ENCODE data around the gene MIR17HG.
"Not testable (repeated sequence)": the region's sequence is repeated elsewhere in the genome, so short reads cannot be mapped to it uniquely, and the experiment has no call there.

Gene MIR17HG

DNA sequence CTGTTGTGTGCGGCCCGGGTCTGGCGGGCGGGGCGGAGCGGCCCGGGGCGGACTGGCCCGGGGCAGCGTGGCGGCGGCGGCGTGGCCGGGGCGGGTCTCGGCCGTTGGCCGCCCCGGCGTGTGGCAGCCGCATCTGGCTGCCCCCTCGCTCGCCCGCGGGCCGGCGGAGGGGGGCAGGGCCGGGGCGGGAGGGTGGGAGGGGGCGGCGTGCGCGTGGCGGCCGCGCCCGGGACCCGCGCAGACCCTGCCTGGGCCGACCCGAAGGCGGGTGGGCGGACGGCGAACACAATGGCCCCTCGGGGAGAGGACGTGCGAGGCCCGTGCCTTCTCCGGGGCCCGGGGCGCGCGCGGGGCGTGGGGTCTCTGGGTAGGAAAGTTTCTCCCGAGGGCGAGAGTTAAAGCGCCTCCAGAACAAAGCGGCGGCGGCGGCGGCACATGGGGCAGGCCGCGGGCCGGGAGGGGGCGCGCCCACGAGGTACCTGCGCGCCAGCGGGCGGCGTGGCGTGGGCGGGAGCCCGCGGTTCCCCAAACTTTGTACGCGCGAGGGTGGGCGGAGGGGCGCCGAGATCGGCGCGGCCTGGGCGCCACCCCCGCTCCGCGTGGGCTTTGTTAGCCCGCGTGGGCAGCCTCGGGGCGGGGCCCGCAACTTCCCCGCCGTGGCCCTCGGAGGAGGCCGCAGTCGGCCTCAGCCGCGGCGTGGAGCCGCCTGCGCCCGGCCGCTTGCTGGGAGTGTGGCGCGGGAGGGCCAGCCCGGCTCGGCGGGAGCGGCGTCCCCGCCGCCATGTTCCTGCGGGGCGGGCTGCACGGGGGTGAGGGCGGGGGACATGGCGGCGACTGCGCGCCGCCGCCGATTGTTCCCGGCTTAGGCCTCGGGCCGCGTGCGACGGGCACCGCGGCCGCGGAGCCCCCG lies 764 bp downstream of the MIR17HG start:
- no peak for DNase-seq

DNA sequence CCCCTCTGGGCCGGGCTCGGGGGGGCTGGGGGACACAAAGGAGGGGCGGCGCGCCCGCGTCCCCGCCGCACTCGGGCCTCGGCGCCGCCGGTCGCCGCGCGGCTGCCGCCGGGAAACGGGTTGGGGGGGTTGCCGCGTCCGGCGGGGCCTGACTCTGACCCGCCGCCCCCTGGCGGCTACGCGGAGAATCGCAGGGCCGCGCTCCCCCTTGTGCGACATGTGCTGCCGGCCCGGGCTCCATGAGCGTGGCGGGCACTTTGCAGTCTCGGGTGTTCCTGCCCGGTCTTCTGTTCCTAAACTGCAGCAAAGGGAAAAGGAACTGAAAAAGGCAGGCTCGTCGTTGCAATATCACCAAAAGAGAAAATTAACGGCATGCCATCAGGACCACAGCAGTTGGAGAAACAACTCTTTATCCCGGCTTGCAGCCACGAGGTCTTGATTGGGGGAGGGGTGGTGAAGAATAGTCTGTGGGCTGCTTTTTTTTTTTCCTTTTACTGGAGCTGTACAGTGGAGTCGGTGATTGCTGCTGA lies 1.5 kb downstream of the MIR17HG start:
- peak; percentile 59 to 80 for DNase-seq

DNA sequence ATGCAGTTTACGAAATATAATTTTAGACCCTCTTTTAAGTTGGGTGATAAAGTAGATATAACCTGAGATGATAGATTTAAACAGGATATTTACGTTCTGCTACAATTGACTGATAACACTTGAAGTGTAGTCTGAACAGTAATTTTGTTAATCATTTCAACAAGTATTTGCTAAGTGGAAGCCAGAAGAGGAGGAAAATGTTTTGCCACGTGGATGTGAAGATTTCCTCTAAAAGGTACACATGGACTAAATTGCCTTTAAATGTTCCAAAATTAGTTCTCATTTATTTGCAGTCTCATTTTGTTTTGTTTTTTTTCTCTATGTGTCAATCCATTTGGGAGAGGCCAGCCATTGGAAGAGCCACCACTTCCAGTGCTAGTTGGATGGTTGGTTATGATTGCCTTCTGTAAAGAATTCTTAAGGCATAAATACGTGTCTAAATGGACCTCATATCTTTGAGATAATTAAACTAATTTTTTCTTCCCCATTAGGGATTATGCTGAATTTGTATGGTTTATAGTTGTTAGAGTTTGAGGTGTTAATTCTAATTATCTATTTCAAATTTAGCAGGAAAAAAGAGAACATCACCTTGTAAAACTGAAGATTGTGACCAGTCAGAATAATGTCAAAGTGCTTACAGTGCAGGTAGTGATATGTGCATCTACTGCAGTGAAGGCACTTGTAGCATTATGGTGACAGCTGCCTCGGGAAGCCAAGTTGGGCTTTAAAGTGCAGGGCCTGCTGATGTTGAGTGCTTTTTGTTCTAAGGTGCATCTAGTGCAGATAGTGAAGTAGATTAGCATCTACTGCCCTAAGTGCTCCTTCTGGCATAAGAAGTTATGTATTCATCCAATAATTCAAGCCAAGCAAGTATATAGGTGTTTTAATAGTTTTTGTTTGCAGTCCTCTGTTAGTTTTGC lies 2.8 kb downstream of the MIR17HG start:
- DNase-seq: no peak

DNA sequence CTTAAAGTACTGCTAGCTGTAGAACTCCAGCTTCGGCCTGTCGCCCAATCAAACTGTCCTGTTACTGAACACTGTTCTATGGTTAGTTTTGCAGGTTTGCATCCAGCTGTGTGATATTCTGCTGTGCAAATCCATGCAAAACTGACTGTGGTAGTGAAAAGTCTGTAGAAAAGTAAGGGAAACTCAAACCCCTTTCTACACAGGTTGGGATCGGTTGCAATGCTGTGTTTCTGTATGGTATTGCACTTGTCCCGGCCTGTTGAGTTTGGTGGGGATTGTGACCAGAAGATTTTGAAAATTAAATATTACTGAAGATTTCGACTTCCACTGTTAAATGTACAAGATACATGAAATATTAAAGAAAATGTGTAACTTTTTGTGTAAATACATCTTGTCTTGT lies 3.6 kb downstream of the MIR17HG start:
- DNase-seq: no peak

DNA sequence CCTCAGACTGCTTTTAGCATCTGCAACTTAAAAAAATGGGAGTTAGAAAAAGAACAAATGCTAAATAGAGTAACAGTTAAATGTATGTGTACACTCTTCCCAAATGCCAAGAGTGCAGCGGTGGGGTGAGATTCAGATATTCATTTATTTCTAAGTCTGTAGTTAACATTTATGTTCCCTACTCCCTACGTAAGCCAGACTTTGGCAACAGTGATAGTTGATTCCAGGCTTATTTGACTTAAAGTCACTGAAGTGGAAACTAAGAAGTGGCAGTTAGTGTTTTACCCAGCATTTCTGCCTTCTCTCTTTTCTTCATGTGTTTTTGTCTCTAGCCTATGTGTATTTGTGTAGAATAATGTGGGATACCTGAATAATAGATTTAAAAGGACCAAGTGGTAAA lies 4.5 kb downstream of the MIR17HG start:
- DNase-seq: no peak

DNA sequence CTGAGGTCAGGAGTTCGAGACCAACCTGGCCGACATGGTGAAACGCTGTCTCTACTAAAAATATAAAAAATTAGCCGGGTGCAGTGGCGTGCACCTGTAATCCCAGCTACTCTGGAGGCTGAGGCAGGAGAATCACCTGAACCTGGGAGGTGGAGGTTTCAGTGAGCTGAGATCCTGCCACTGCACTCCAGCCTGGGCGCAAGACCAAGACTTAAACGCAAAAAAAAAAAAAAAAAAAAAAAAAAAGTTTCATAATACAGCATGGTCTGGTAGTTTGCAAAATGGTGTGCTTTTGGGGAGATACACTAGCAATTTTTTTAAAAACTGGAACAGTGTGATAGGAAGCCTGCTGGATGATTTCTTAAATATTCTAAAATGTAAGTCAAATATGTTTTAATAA lies 5.4 kb downstream of the MIR17HG start:
- DNase-seq: not testable (repeated sequence)

DNA sequence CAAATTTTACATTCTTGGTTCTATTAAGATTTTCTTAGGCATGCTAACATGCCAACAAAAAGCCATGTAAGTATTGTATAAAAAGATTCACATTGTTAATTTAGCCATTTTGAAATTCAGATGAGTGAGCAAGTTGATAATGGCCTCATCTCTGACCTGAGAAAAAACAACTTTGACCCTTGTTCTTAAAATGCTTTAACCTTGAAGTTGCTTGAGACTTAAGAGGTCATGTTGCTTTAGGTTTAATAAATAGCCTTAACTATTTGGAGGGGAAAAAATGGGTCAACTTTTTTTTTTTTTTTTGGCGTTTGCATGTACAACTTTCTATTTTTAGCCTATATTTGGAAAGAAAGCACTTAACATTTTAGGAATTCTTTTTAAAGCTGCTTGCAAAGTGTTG lies 6.0 kb downstream of the MIR17HG start:
- DNase-seq: no peak

DNA sequence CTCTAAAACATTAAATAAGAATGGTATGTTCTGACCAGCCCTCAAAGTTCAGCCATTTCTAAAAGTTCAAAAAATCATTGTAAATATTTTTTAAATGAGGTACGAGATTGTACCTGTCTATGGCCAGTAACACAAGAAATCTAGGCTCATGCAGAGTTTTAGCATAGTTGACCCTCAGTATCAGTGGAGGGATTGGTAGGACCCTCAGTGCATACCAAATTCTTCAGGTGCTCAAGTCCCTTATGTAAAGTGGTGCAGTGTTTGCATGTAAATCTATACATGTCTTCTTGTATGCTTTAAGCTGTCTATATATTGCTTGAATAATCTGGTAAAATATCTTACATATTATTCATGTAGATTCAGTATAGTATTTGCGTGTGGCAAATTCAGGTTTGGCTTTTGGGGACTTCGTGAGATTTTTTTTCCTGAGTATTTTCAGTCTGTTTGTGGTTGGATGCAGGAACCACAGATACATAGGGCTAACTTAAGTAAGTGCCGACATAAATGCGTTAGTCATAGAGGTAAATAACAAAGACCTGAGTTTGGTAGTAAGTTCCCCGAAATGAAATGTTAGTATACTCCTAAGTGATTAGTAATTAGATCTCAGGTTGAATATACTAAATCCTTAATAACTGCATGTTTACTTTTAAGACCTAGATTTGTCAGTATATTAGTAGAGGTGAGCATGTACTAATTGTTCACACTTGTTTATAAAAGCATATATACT lies 7.8 kb downstream of the MIR17HG start:
- DNase-seq: no peak

DNA sequence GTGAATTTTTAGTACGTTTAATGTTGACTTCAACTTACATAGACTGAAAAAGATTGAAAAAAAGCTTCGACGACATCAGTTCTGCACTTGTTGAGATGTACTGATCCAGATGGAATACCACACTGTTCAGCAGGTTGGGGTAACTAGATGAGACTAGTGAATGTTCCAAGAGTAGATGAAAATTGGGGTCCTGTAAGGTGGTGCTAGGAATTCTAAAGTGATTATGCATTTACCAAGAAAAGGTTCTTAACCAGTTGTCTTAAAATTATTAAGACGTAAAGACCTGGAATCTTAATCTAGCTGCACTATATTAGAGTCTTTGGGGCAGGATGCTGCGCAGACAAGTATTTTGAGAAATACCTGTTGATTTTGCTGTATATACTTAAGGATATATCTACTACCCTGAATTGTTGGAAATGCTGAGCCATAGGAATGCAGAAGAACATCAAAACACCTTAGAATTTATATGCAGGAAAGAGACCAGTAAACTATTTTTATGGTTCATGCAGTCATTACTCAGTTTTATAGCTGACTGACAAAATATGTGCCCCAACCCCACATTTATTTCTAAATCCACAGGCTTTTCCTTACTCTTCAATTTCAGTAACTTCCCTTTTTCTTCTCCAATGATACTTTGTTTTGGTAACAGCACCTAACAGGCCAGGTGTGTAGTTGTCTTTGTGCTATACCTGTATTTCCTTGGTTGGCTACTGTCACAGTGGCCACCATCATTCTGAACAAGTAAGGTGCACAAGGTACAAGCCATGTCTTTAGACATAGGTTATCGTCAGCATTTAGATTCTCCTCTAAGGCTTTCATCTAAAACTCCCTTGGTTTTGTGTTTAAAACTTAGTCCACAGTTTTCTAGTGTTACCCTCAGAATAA lies 8.6 kb downstream of the MIR17HG start:
- DNase-seq: no peak

DNA sequence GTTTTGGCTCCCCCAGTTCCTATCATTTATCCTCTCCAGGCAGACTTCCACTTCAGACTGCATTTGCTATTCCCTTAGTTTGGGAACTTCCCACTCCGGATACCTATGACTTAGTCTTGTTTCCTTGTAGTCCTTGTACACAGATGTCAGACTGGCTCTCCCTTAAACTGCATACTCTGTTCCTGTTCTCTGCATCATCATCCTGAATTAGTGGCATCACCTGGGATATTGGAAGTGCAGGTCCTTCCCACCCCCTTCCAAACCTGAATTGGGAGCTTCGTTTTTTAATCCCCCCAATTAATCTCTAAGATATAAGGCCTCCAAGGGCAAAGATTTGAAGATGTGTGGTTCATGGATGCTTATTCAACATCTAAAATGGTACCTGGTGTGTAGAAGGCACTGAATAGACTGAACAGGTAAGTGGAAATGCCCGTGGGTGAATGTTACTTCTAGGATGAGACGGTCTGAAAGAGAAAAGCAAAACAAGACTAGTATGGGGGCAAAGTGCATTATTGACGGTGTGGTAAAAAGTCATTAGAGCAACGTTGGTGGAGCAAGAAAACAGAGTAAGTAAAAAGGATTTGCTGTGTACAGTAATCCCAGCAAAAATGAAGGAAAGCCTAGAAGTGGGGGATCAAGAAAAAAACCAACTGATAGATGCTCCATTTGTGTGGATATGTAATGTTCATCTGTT lies 9.6 kb downstream of the MIR17HG start:
- no peak for DNase-seq

DNA sequence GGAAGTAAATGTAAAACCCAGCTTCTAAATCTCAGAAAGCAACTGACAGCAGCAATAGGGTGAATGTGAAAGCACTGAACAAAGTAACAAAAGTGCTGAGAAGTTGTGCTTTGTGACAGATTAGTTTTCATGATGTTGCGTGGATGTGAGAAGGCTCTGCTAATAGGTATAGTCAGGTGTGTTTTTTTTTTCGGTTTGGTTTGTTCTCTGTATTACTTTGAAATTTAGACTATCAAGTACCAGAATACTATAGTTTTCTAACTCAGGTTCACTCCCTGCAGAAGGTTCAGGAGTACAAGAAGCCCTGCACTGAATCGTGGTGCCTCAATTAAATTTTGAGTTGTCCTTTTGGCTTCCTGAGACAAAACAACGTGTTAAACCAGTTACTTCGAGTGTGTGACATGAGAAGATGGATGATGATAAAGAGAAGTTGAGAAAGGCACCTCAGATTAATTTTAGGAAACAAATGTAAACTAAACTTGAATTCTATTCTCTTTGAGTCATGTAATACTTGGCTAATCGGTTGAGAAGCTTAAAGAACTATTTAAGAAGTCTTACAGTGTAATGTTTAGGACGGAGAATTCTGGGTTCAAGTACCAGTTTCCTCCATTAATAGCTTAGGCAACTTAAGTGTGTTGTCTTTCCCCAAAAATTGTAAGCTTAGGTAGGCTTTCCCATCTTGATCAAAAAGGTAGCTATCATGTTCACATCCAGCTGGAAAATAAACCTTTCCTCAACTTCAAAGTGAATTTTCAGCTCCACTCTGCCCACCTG lies 10.3 kb downstream of the MIR17HG start:
- no peak for DNase-seq

DNA sequence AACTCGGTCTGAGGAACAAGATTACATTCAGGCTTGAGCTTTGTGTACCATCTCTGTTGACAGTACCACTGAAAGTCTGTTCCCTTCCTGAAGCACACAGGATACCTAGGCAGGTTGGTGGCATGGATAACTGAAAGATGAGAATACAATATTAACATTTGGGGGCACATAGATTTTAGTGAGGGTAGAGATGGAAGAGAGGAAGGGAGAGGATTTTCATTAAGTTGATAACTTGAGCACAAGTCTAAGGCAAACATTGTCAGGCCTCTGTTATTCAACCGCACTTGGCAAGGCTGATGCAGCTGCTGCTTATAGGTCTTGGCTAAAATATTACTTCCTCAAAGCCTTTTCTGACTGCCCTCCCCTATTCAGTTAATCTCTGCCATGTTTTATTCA lies 10.9 kb downstream of the MIR17HG start:
- peak; percentile 49 to 55 for DNase-seq

DNA sequence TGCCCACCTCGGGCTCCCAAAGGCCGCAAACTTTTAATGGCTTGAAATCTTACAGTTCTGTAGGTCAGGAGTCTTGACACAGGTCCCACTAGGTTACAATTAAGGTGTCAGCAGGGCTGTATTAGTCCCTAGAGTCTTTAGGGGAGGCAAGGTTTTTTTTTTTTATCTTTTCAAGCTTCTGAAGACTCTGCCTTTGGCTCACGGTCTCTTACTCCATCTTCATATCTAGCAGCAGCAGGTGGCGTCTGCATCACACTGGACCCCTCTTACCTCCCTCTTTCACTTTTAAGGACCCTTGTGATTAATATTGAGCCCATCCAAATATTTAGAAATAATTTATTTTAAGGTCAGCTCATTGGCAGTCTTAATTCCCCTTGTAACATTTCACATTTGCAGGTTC lies 11.6 kb downstream of the MIR17HG start:
- DNase-seq: no peak

DNA sequence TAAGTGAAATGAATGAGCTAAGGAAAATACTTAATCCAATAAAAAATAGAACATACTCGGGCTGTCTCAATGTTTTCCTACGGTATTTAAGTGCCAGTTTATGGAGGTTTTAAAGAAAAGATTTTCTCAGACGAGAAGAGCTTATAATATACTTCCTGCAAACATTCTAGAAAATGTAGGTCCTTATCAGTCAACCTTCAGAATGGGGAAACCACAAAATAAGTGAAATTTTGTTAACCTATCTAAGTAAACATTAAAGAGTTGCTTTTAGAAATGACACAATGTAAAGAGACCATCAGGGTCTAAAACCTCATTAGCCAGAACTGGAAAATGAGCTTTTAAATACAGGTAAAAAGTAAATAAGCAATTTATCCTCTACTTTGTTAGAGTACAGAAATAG lies 12.1 kb downstream of the MIR17HG start:
- DNase-seq: peak in 1 of 2 experiments; percentile 20

DNA sequence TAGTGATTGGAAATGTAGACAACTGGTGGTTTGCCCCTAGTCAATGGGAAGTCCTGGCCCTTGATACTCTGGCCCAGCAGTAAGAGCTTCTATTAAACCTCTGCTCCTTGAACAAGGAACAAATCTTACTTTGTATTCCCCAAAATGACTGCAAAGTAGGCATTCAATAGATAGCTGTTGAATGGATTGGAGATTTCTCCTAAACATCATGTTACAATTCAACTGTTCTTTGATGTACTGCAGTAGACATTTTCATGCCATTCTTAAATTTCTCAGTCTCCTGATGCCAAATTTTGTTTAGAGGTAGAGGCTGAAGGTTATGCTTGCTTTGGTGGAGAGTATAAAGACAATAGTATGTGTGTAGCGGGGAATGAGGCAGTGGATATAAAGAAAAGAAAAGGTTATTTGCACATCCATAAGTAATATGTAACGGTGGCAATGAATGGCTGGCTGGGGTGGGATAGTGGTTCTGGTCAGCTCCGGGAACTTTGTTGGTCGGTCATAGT lies 12.8 kb downstream of the MIR17HG start:
- peak in 1 of 2 experiments; percentile 39 for DNase-seq

DNA sequence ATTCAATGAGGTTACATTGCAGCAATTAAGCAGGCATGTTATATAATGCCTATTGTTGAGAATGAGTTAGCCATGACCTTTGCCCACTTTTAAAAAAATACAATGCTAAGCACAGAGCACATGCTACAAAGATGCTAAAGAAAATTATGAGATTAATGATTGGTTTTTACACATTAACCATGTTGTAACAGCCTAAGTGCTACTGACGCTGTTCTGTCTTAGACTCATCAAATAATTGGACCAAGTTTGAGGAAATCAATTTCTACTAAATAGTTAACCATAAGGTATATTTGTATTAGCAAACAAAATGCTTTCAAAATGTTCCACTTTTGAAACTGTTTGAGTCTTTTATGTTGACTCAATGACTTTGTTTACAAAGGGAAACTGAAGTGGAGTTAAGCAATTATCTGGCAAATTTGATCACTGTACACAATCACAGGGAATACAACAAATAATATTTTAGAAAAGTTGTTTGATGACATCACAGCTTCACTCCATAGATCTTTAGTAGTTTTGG lies 14.3 kb downstream of the MIR17HG start:
- DNase-seq: no peak

DNA sequence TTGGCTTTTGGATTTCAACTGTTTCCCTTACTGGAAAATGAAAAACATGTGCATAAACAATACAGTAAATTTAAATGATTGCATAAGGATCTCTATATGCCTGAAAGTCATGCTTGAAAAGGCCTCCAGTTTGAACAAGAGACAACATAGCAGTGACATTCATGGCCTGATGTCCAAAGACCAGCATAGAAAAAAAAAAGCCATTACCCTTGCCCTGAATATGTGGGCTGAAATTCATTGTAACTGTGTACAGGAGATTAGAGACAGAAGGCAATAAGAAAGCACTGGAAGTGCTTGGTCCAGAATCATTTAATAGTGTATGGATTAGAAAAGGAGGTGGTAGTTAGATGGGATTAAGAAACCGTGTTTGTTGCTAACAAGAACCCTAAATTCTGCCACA lies 15.4 kb downstream of the MIR17HG start:
- no peak for DNase-seq

DNA sequence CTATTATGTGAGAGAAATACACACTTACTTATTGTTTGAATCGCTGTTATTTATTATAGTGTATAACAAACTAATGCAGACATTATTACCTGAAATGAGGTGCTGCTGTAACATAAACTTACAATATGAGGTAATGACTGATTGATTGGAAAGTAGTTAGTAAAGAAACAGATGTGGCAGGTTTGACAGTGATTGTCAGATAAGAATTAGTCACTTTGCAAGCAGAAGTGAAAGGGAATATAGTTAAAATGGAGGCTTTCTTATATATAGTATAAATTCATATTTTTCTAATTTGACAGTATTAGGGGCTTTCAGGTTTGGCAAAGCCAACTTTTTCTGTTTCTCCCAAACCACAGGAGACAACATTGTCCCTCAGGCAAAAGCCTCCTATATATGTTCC lies 20.6 kb downstream of the MIR17HG start:
- no peak for DNase-seq

DNA sequence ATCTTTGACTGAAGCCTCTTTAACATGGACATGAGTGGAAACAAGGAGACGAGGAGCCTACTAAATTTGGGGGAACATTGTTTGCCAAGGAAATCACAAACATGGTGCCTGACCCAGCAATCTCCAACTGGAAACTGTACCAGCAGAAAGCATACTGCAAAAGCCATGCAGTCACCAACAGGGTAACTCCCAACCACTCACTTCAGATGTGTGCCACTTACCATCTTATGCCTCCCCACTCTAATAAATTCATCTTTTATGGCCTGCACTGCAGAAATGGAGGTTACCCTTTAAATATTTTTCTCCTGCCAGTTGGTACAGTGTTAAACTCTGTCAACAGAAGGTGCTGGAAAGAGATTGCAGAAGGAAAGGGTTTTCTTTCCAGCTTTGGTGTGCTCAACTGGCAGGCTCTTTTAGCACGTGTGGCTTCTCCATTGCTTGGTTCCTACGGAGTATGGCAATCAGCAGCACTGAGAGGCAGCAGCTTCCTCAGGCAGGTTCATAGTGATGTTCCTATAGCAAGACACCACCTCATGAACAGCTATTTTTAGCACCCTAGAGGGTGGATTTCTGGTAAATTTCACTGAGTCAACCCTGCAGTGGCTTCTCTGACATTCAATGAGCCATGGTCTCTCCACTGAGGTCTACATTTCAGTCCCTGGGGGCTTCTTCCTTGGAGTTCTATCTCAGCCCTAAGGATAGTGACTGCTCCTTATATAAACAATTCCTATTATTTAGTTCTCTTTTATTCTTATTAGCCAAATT lies 21.4 kb downstream of the MIR17HG start:
- no peak for DNase-seq

Data from Kasumi-1 (cell line).